A673 (cell line): ENCODE measurements around the gene ATF6. TPM values are rescaled to one million over a fixed set of nuclear protein-coding genes. Genes with fewer than 3 reads are reported as not detected.

Experiments
- BruUV-seq: library from RNA; stranded (reverse); fragments of 400-500 nt; replicated peaks from 2 replicates; lab custom pipeline; 2021; lab: Mats Ljungman, UMichigan
- CTCF ChIA-PET: fragments of 300-600 bp; sonication (Branson Sonifier 250); formaldehyde crosslinking; loops from one replicate; lab custom pipeline; 2022; ENCODE audit warnings: antibody characterized with exemption; lab: Charles Lee
- POLR2A ChIA-PET: fragments of 300-600 bp; sonication (Branson Sonifier 250); formaldehyde crosslinking; loops from one replicate; lab custom pipeline; 2022; ENCODE audit warnings: antibody characterized with exemption; ENCODE audit not compliant: low non-redundant PET; lab: Charles Lee
- DNase-seq: peaks from one replicate; pipeline ENCODE4 v3.0.0-alpha.2; 2015; ENCODE audit warnings: low spot score
- H3K27ac ChIP-seq: fragments of 200-600 bp; sonication (generic); 2 replicates; pipeline ENCODE4 v1.5.1; 2016; ENCODE audit warnings: mixed run types, low read depth, mild to moderate bottlenecking, mixed read lengths, antibody characterized with exemption, low read length; ENCODE audit not compliant: poor library complexity, severe bottlenecking
- H3K27me3 ChIP-seq: fragments of 200-600 bp; sonication (generic); replicated peaks from 2 replicates; pipeline ENCODE4 v1.6.1; 2017; ENCODE audit warnings: mixed run types, low read depth, mild to moderate bottlenecking, mixed read lengths, antibody characterized with exemption, low read length; ENCODE audit not compliant: insufficient read depth, poor library complexity
- H3K36me3 ChIP-seq: fragments of 200-600 bp; sonication (generic); 2 replicates; pipeline ENCODE4 v1.6.1; 2016; ENCODE audit warnings: mixed run types, mild to moderate bottlenecking, mixed read lengths, antibody characterized with exemption, low read length; ENCODE audit not compliant: insufficient read depth, poor library complexity, severe bottlenecking
- H3K4me1 ChIP-seq: fragments of 200-600 bp; sonication (generic); 2 replicates; pipeline ENCODE4 v1.6.1; 2017; ENCODE audit warnings: mixed run types, mild to moderate bottlenecking, mixed read lengths, antibody characterized with exemption, low read length; ENCODE audit not compliant: insufficient read depth, poor library complexity, severe bottlenecking
- H3K4me3 ChIP-seq: fragments of 200-600 bp; sonication (generic); 2 replicates; pipeline ENCODE4 v1.5.1; 2016; ENCODE audit warnings: low read depth, mixed run types, mild to moderate bottlenecking, mixed read lengths, low read length; ENCODE audit not compliant: poor library complexity, severe bottlenecking
- H3K9me3 ChIP-seq: fragments of 200-600 bp; sonication (generic); 2 replicates; pipeline ENCODE4 v1.6.1; 2016; ENCODE audit warnings: mixed run types, low read depth, mild to moderate bottlenecking, mixed read lengths, antibody characterized with exemption, low read length; ENCODE audit not compliant: poor library complexity, severe bottlenecking
- CTCF ChIP-seq: fragments of 300-800, 200-600 bp; sonication (generic); conservative IDR thresholded peaks from 2 replicates; pipeline ENCODE4 v1.5.1; 2017; ENCODE audit warnings: low read depth, mild to moderate bottlenecking, antibody characterized with exemption, low read length, moderate library complexity, mixed read lengths
- EZH2 ChIP-seq: fragments of 200-600 bp; sonication (generic); IDR thresholded peaks from 2 replicates; pipeline ENCODE4 v1.6.1; 2017; ENCODE audit warnings: borderline replicate concordance, low read depth, mild to moderate bottlenecking, mixed read lengths, antibody characterized with exemption, low read length; ENCODE audit not compliant: poor library complexity, severe bottlenecking
- intact Hi-C: fragments of 100-400 bp; cut with micrococcal nuclease; formaldehyde crosslinking; loops from one replicate; pipeline ENCODE4 v1.10.0; 2022; ENCODE audit not compliant: unreplicated experiment
- total RNA-seq: library from RNA; stranded (reverse); gene quantifications from 2 replicates; pipeline ENCODE4 v1.2.3, GENCODE V29; 2021

Gene ATF6
- total RNA-seq, 1 experiment from 2014 or later = 21.8 TPM

DNA sequence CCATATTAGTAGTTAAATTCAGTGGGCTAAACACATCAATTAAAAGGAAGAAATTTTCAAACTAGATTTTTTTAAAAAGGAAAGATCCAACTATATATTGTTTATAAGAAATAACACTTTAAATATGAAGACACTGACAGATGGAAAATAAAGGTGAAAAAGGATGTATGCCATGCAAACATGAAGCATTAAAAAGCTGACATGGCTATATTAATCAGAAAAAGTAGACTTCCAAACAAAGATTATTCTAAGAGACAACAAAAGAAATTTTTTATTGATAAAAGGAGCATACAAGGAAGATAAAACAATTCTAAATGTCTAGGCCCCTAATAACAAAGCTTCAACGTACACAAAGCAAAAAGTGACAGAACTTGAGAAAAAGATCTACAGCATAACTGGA lies 92.2 kb downstream of the ATF6 start:
- H3K27me3 ChIP-seq = no peaks in the 10 kb centered on the region
- H3K27ac ChIP-seq = no peak overlapping the region
- no peak for DNase-seq
- no peak overlapping the region for H3K4me3 ChIP-seq
- peaks cover 11% of the 10 kb centered on the region for H3K36me3 ChIP-seq
- intact Hi-C loops = no loop called here
- TF ChIP-seq CTCF = no peak
- no peak for TF ChIP-seq EZH2
- H3K4me1 ChIP-seq = no peaks in the 10 kb centered on the region
- H3K9me3 ChIP-seq = no peaks in the 10 kb centered on the region
- no TSS peak for BruUV-seq
- CTCF ChIA-PET = no interaction called here
- POLR2A ChIA-PET = no interaction called here

GRCh38 chr1:161863549-161863948 lies 97.4 kb downstream of the ATF6 start:
- ChIA-PET CTCF (no interaction called here), POLR2A (no interaction called here)
- no peak for TF ChIP-seq EZH2
- TF ChIP-seq CTCF = no peak
- H3K36me3 ChIP-seq = peaks cover 7% of the 10 kb centered on the region
- BruUV-seq = no TSS peak
- peaks cover 5% of the 10 kb centered on the region for H3K4me1 ChIP-seq
- DNase-seq = no peak
- H3K27ac ChIP-seq = no peak overlapping the region
- intact Hi-C loops = no loop called here
- no peak overlapping the region for H3K4me3 ChIP-seq
- no peaks in the 10 kb centered on the region for H3K27me3 ChIP-seq
- H3K9me3 ChIP-seq = no peaks in the 10 kb centered on the region

GRCh38 chr1:161864577-161864976 lies 98.5 kb downstream of the ATF6 start:
- no peaks in the 10 kb centered on the region for H3K27me3 ChIP-seq
- peaks cover 7% of the 10 kb centered on the region for H3K36me3 ChIP-seq
- intact Hi-C loops = no loop called here
- H3K9me3 ChIP-seq = no peaks in the 10 kb centered on the region
- H3K27ac ChIP-seq = no peak overlapping the region
- CTCF ChIA-PET = interaction anchor here (1.2 kb wide), 1 partner anchor 172 kb away, joined by 5 read pairs; no protein-coding TSS in a partner anchor
- BruUV-seq = no TSS peak
- POLR2A ChIA-PET = no interaction called here
- H3K4me3 ChIP-seq = no peak overlapping the region
- TF ChIP-seq CTCF = peak; percentile 54
- TF ChIP-seq EZH2 = no peak
- peaks cover 5% of the 10 kb centered on the region for H3K4me1 ChIP-seq
- peak; percentile 33 for DNase-seq
